ENCODE measurements around the gene SLAMF8. TPM values are rescaled to one million over a fixed set of nuclear protein-coding genes. Genes with fewer than 3 reads are reported as not detected.

SLAMF8 gene
- total RNA-seq, 1 experiment from 2014 or later: not detected

DNA sequence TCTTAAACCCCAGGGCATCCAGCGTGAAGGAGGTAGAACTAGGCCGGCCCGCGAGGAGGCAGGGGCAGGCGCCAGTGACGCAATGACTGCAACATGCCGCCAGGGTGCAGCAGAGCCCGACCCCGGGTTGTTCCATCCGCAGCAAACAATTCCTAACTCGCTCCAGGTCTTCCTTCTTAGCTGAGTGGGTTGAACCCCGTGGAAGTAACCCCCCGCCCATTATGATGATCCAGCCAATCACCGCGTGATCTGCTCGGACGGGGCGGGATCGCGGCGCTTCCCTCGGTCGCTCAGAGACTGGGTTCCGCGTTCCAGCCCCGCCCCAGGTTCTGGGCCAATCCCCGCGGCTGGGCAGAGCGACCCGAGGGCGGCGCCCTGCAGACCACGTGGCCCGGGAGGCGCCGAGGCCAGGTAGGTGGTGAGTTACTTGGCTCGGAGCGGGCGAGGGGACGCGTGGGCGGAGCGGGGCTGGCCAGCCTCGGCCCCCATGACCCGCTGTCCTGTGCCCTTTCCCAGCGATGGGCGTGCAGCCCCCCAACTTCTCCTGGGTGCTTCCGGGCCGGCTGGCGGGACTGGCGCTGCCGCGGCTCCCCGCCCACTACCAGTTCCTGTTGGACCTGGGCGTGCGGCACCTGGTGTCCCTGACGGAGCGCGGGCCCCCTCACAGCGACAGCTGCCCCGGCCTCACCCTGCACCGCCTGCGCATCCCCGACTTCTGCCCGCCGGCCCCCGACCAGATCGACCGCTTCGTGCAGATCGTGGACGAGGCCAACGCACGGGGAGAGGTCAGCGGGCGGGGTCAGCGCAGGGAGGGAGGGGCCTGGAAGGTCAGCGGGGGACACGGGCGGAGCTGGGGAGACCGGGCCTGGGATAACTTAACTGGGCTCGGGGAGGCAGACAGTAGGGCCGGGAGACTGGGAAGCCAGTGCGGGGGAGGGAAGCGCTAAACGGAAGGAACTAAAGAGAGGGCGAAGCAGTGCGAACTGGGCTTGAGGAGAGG, 45.8 kb upstream of the SLAMF8 start, which contains the start of gene DUSP23:
TSS of gene DUSP23 (plus strand) at position 380 of the 1,000 bp plus-strand sequence. CDS start at position 519, 139 bp downstream.
- TF ChIP-seq, protein P1, sequence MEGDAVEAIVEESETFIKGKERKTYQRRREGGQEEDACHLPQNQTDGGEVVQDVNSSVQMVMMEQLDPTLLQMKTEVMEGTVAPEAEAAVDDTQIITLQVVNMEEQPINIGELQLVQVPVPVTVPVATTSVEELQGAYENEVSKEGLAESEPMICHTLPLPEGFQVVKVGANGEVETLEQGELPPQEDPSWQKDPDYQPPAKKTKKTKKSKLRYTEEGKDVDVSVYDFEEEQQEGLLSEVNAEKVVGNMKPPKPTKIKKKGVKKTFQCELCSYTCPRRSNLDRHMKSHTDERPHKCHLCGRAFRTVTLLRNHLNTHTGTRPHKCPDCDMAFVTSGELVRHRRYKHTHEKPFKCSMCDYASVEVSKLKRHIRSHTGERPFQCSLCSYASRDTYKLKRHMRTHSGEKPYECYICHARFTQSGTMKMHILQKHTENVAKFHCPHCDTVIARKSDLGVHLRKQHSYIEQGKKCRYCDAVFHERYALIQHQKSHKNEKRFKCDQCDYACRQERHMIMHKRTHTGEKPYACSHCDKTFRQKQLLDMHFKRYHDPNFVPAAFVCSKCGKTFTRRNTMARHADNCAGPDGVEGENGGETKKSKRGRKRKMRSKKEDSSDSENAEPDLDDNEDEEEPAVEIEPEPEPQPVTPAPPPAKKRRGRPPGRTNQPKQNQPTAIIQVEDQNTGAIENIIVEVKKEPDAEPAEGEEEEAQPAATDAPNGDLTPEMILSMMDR (conservative IDR thresholded peaks at IDR 0.05): peak; percentile 94
- Histone ChIP-seq H3K4me1 (ENCODE audit: insufficient read depth, low read length) (peaks cover 5% of the 10 kb centered on the region; the same call in 1 of the 2 replicates), H4K20me1 (ENCODE audit: control insufficient read depth, insufficient read depth, insufficient read length) (no peaks in the 10 kb centered on the region), H2BK120ac (ENCODE audit: low read depth, low read length, poor library complexity, severe bottlenecking) (no peak within 1 kb of the TSS), H3K4me2 (ENCODE audit: insufficient read depth, insufficient read length, low read length) (peak within 1 kb of the TSS; percentile 38), H2AK5ac (ENCODE audit: insufficient read length, low read length) (no peak within 1 kb of the TSS), H3K79me1 (ENCODE audit: insufficient read depth, low read depth, low read length, poor library complexity, severe bottlenecking) (no peaks in the 10 kb centered on the region), H3K9ac (ENCODE audit: extremely low read depth, insufficient read length, low read length) (no peak within 1 kb of the TSS), H3T11ph (ENCODE audit: low read length) (no peak within 1 kb of the TSS), H3K18ac (ENCODE audit: insufficient read length, low read depth, low read length) (no peak within 1 kb of the TSS), H3K23me2 (ENCODE audit: insufficient read length, low read depth, low read length, poor library complexity, severe bottlenecking) (no peaks in the 10 kb centered on the region), H2BK15ac (ENCODE audit: low read depth, low read length) (no peak within 1 kb of the TSS), H3K14ac (ENCODE audit: insufficient read depth, low read length) (peak within 1 kb of the TSS; percentile 18; the same call in 1 of the 2 replicates), H2BK12ac (ENCODE audit: insufficient read length, low read depth, low read length) (no peak within 1 kb of the TSS), H3K79me2 (ENCODE audit: insufficient read depth, low read length) (no peaks in the 10 kb centered on the region), H3K27ac (ENCODE audit: insufficient read length, low read depth, low read length) (no peak within 1 kb of the TSS), H3K4ac (ENCODE audit: low read depth, low read length) (no peak within 1 kb of the TSS), H3K56ac (ENCODE audit: insufficient read length, low read depth, low read length) (no peak within 1 kb of the TSS), H4K8ac (replicated peaks; ENCODE audit: insufficient read length, low read depth, low read length) (no peak within 1 kb of the TSS), H2BK5ac (ENCODE audit: insufficient read length, low read length) (no peak within 1 kb of the TSS), H4K91ac (ENCODE audit: insufficient read length, low read depth, low read length) (no peak within 1 kb of the TSS), H4K5ac (ENCODE audit: insufficient read length, low read depth, low read length) (no peak within 1 kb of the TSS), H3K27me3 (ENCODE audit: insufficient read depth, low read length) (no peaks in the 10 kb centered on the region), H3K23ac (ENCODE audit: insufficient read length, low read depth, low read length) (no peak within 1 kb of the TSS), H2BK20ac (ENCODE audit: low read depth, low read length, poor library complexity, severe bottlenecking) (no peak within 1 kb of the TSS), H2AFZ (ENCODE audit: low read length) (no peak within 1 kb of the TSS), H3K9me3 (ENCODE audit: control insufficient read depth, low read depth, low read length) (no peaks in the 10 kb centered on the region)
- Mint-ChIP-seq H3K27ac (no peak within 1 kb of the TSS), H3K9me3 (peaks cover 0 to 3% of the 10 kb centered on the region in 2 experiments; a peak in 1 of 5 replicates), H3K4me1 (peaks cover 26% of the 10 kb centered on the region in 2 experiments), H3K36me3 (ENCODE audit: insufficient read depth in 1 of 3, low read depth in 3 of 3) (peaks cover 7 to 21% (median 18%) of the 10 kb centered on the region in 3 experiments), H3K27me3 (ENCODE audit: low read depth) (peaks cover 11% of the 10 kb centered on the region), H3K4me3 (peak within 1 kb of the TSS; percentile 69 to 88)
- WGBS (ENCODE audit: extremely low coverage, insufficient read length, low lambda C conversion rate): no CpG with 5 or more reads among the region's 88 CpGs
- DNase-seq: peak; percentile 99
